Hepatocyte (in vitro differentiated cells): Measurements from ENCODE around the gene KLHL26.

Experiments used
- CTCF ChIP-seq: fragments of 200-600 bp; sonication (generic); IDR thresholded peaks from 2 replicates; pipeline ENCODE4 v1.5.1; 2016; ENCODE audit warnings: antibody characterized with exemption, mild to moderate bottlenecking; ENCODE audit not compliant: poor library complexity
- EZH2 ChIP-seq: fragments of 200-600 bp; sonication (generic); IDR thresholded peaks from 2 replicates; pipeline ENCODE4 v1.6.1; 2016; ENCODE audit warnings: antibody characterized with exemption, mild to moderate bottlenecking, borderline replicate concordance

GRCh38 chr19:18683109-18683957 lies 46.5 kb downstream of the KLHL26 start, which contains the start of gene CRTC1:
- peak; percentile 20 for TF ChIP-seq CTCF
- TF ChIP-seq EZH2: no peak
